ENCODE results near the gene C17orf107.

The C17orf107 gene

GRCh38 chr17:4937553-4937952, 38.2 kb downstream of the C17orf107 start:
- no peak for DNase-seq (ENCODE audit: low spot score)

GRCh38 chr17:4938069-4938491, 38.7 kb downstream of the C17orf107 start:
- no peak for DNase-seq (ENCODE audit: low spot score)

GRCh38 chr17:4938688-4939545, 39.6 kb downstream of the C17orf107 start:
- no peak for DNase-seq (ENCODE audit: low spot score)

- no peak for DNase-seq (ENCODE audit: low spot score)
Observed at GRCh38 chr17:4939546-4939795, 40.1 kb downstream of the C17orf107 start.

- DNase-seq (ENCODE audit: low spot score): peak; percentile 99
Observed at GRCh38 chr17:4939796-4940554, 40.6 kb downstream of the C17orf107 start, which contains the start of the genes RNF167 and SLC25A11. Gene RNF167, plus strand, starts transcription at chr17:4940268. Its CDS starts 642 bp downstream, at chr17:4940910. Gene SLC25A11, minus strand, starts transcription at chr17:4940046. Its CDS starts 136 bp downstream, at chr17:4939910.

GRCh38 chr17:4940555-4941318, 41.4 kb downstream of the C17orf107 start:
- peak; percentile 77 for DNase-seq (ENCODE audit: low spot score)

- DNase-seq (ENCODE audit: low spot score): no peak
Observed at GRCh38 chr17:4941319-4941610, 41.9 kb downstream of the C17orf107 start.

GRCh38 chr17:4942760-4943508, 43.6 kb downstream of the C17orf107 start:
- DNase-seq (ENCODE audit: low spot score): no peak

GRCh38 chr17:4944163-4944553, 44.8 kb downstream of the C17orf107 start:
- DNase-seq (ENCODE audit: low spot score): no peak

- DNase-seq (ENCODE audit: low spot score): no peak
Observed at GRCh38 chr17:4944554-4945175, 45.3 kb downstream of the C17orf107 start.

GRCh38 chr17:4945176-4945943, 46.0 kb downstream of the C17orf107 start:
- DNase-seq (ENCODE audit: low spot score): peak; percentile 94

- no peak for DNase-seq (ENCODE audit: low spot score)
Observed at GRCh38 chr17:4945944-4946280, 46.6 kb downstream of the C17orf107 start.

GRCh38 chr17:4946312-4946976, 47.1 kb downstream of the C17orf107 start:
- DNase-seq (ENCODE audit: low spot score): no peak

GRCh38 chr17:4947010-4947410, 47.7 kb downstream of the C17orf107 start:
- no peak for DNase-seq (ENCODE audit: low spot score)

- peak; percentile 40 for DNase-seq (ENCODE audit: low spot score)
Observed at GRCh38 chr17:4947411-4948165, 48.3 kb downstream of the C17orf107 start.

GRCh38 chr17:4948166-4948930, 49.0 kb downstream of the C17orf107 start, which contains the start of gene PFN1:
Gene PFN1, minus strand, starts transcription at chr17:4948530. Its CDS starts 136 bp downstream, at chr17:4948394.
- peak; percentile 91 for DNase-seq (ENCODE audit: low spot score)

GRCh38 chr17:4948931-4949320, 49.6 kb downstream of the C17orf107 start:
- DNase-seq (ENCODE audit: low spot score): peak; percentile 95

GRCh38 chr17:4949321-4950074, 50.2 kb downstream of the C17orf107 start:
- DNase-seq (ENCODE audit: low spot score): peak; percentile 20
